A549 (cell line): ENCODE measurements around the gene TULP3. TPM values are rescaled to one million over a fixed set of nuclear protein-coding genes. Genes with fewer than 3 reads are reported as not detected.
A peak's percentile ranks its signal among the peaks of the same experiment; 100 is the strongest.

Experiments
- ATAC-seq, 2 experiments: fragments of 200-7000 bp in 1 of 2; fragments of >200 bp in 1 of 2; cut with Nextera tagmentation in 1 of 2; cut with Tn5 transposase in 1 of 2; 3 replicates each; pipeline versions ENCODE4 v1.8.0 to v1.9.1; 2018 to 2020; ENCODE audit warnings: mild to moderate bottlenecking in 1 of 2, moderate library complexity in 1 of 2
- CTCF ChIA-PET: fragments of 300-600 bp; sonication (Branson Sonifier 250); formaldehyde crosslinking; extraction: SDS; loops from one replicate; lab custom pipeline; 2021; ENCODE audit warnings: antibody characterized with exemption, inconsistent platforms; lab: Yijun Ruan, JAX
- POLR2A ChIA-PET: fragments of 350-600 bp; formaldehyde crosslinking; extraction: SDS; loops from one replicate; lab custom pipeline; 2021; ENCODE audit warnings: antibody characterized with exemption, inconsistent platforms; lab: Yijun Ruan, JAX
- DNase-seq, 2 experiments: peaks; one replicate each; pipeline versions ENCODE4 v3.0.0 to v3.0.0-alpha.2; 2011 to 2016; ENCODE audit warnings: low read depth in 1 of 2, low spot score in 1 of 2
- FAIRE-seq: peaks from 2 replicates; lab custom pipeline; 2011; peaks lifted over from hg19 to GRCh38; lab: Jason Lieb, UNC
- H3K27ac ChIP-seq, 2 experiments: fragments of >200 bp; sonication (Bioruptor Twin); formaldehyde crosslinking; 3 replicates each; pipeline ENCODE4 v1.5.1; 2016 to 2017
- H3K4me1 ChIP-seq: fragments of >200 bp; sonication (Bioruptor Twin); formaldehyde crosslinking; 3 replicates; pipeline ENCODE4 v1.6.1; 2016
- H3K4me2 ChIP-seq: fragments of >200 bp; sonication (Bioruptor Twin); formaldehyde crosslinking; 3 replicates; pipeline ENCODE4 v1.6.1; 2016
- H3K4me3 ChIP-seq: fragments of >200 bp; sonication (Bioruptor Twin); formaldehyde crosslinking; 3 replicates; pipeline ENCODE4 v1.5.1; 2016
- H3K9me3 ChIP-seq: fragments of >200 bp; sonication (Bioruptor Twin); formaldehyde crosslinking; 3 replicates; pipeline ENCODE4 v1.6.1; 2016
- BHLHE40 ChIP-seq: IDR thresholded peaks from 2 replicates; pipeline ENCODE4 v1.6.1; 2012; ENCODE audit warnings: low read depth, low read length, inconsistent platforms
- CHD2 ChIP-seq: fragments of 150-350 bp; IDR thresholded peaks from 2 replicates; pipeline ENCODE4 v1.6.1; 2014; ENCODE audit warnings: low read length; ENCODE audit not compliant: partially characterized antibody
- EHF ChIP-seq: fragments of 250-450 bp; sonication (Bioruptor Pico); IDR thresholded peaks from 2 replicates; pipeline ENCODE4 v1.5.0; 2020; ENCODE audit warnings: mild to moderate bottlenecking
- GATA3 ChIP-seq: IDR thresholded peaks from 2 replicates; pipeline ENCODE4 v1.6.1; 2012; ENCODE audit warnings: borderline replicate concordance
- HEYL ChIP-seq: fragments of 250-450 bp; sonication (Bioruptor Pico); IDR thresholded peaks from 2 replicates; pipeline ENCODE4 v1.8.0; 2021; ENCODE audit warnings: mild to moderate bottlenecking, moderate library complexity
- HOXA7 ChIP-seq: fragments of 250-450 bp; sonication (Bioruptor Pico); IDR thresholded peaks from 2 replicates; pipeline ENCODE4 v1.5.0; 2020; ENCODE audit warnings: mild to moderate bottlenecking, moderate library complexity
- HOXB13 ChIP-seq: fragments of 250-450 bp; sonication (Bioruptor Pico); IDR thresholded peaks from 2 replicates; pipeline ENCODE4 v1.5.0; 2020; ENCODE audit warnings: low read depth, mild to moderate bottlenecking, moderate library complexity
- HOXB5 ChIP-seq: fragments of 250-450 bp; sonication (Bioruptor Pico); IDR thresholded peaks from 2 replicates; pipeline ENCODE4 v1.5.0; 2020; ENCODE audit warnings: mild to moderate bottlenecking, moderate library complexity
- JUN ChIP-seq, 2 experiments: fragments of >200 bp; sonication (Bioruptor Twin); formaldehyde crosslinking; IDR thresholded peaks; 2 replicates in 1 of 2; 3 replicates in 1 of 2; pipeline ENCODE4 v1.6.1; 2016 to 2017
- JUNB ChIP-seq: fragments of >200 bp; sonication (Bioruptor Twin); formaldehyde crosslinking; IDR thresholded peaks from 2 replicates; pipeline ENCODE4 v1.6.1; 2016
- MAFK ChIP-seq: fragments of 450-650 bp; IDR thresholded peaks from 2 replicates; pipeline ENCODE4 v1.6.1; 2014; ENCODE audit not compliant: partially characterized antibody
- MAZ ChIP-seq: fragments of 150-350 bp; IDR thresholded peaks from 2 replicates; pipeline ENCODE4 v1.6.1; 2014; ENCODE audit warnings: antibody characterized with exemption, low read depth, low read length, borderline replicate concordance
- NFE2L2 ChIP-seq: fragments of 150-350 bp; conservative IDR thresholded peaks from 2 replicates; pipeline ENCODE4 v1.6.1; 2014; ENCODE audit warnings: low read length
- NPAS2 ChIP-seq: fragments of 250-450 bp; sonication (Bioruptor Pico); IDR thresholded peaks from 2 replicates; pipeline ENCODE4 v1.8.0; 2022; ENCODE audit warnings: mild to moderate bottlenecking, moderate library complexity, borderline replicate concordance
- POLR2AphosphoS2 ChIP-seq: conservative IDR thresholded peaks from 2 replicates; pipeline ENCODE4 v1.6.1; 2012; ENCODE audit warnings: low read length, improper control_type of control experiment, inconsistent platforms
- RAD21 ChIP-seq, 2 experiments: fragments of >200 bp in 1 of 2; sonication (Bioruptor Twin) in 1 of 2; formaldehyde crosslinking in 1 of 2; IDR thresholded peaks in 1 of 2; conservative IDR thresholded peaks in 1 of 2; 2 replicates in 1 of 2; 3 replicates in 1 of 2; pipeline ENCODE4 v1.6.1; 2012 to 2018; ENCODE audit warnings: inconsistent platforms in 1 of 2
- RARB ChIP-seq: fragments of 250-450 bp; sonication (Bioruptor Pico); IDR thresholded peaks from 2 replicates; pipeline ENCODE4 v1.8.0; 2021; ENCODE audit warnings: mild to moderate bottlenecking, moderate library complexity
- RCOR1 ChIP-seq: fragments of 150-350 bp; IDR thresholded peaks from 2 replicates; pipeline ENCODE4 v1.6.1; 2014; ENCODE audit warnings: antibody characterized with exemption, low read length, low read depth
- SREBF2 ChIP-seq: fragments of 450-650 bp; IDR thresholded peaks from 2 replicates; pipeline ENCODE4 v1.6.1; 2014; ENCODE audit warnings: mild to moderate bottlenecking, moderate library complexity
- TFCP2L1 ChIP-seq: fragments of 250-450 bp; sonication (Bioruptor Pico); IDR thresholded peaks from 2 replicates; pipeline ENCODE4 v1.5.0; 2021; ENCODE audit warnings: mild to moderate bottlenecking
- TP53 ChIP-seq: fragments of 250-450 bp; sonication (Bioruptor Pico); IDR thresholded peaks from 2 replicates; pipeline ENCODE4 v1.5.0; 2021; ENCODE audit warnings: mild to moderate bottlenecking, moderate library complexity
- ZFP36 ChIP-seq: fragments of 450-650 bp; IDR thresholded peaks from 2 replicates; pipeline ENCODE4 v1.6.1; 2014; ENCODE audit warnings: borderline replicate concordance; ENCODE audit not compliant: partially characterized antibody
- ZSCAN20 ChIP-seq: fragments of 250-450 bp; sonication (Bioruptor Pico); IDR thresholded peaks from 2 replicates; pipeline ENCODE4 v1.8.0; 2022; ENCODE audit warnings: mild to moderate bottlenecking, moderate library complexity
- WGBS: methylation state at CpG from one replicate; pipeline ENCODE4 v1.1.6; 2017; ENCODE audit errors: missing lambda C conversion rate; 5-methylcytosine and 5-hydroxymethylcytosine counted together
- polyA plus RNA-seq, 4 experiments: library from polyadenylated mRNA; depleted of rRNA in 3 of 4; stranded (reverse); fragments of >200 nt; fragmentation: RNase III in 1 of 4; extraction: RNeasy Plus Mini Kit Qiagen cat#74134 plus additional on column Dnase treatment in 1 of 4; gene quantifications; 2 replicates in 3 of 4; 3 replicates in 1 of 4; pipeline ENCODE4 v1.2.3, GENCODE V29; 2011 to 2017
- TF ChIP-seq, protein P1 (sequence below): IDR thresholded peaks from 2 replicates; pipeline ENCODE4 v1.6.1; 2012
- TF ChIP-seq, protein P2 (sequence below): fragments of >200 bp; sonication (Bioruptor Twin); formaldehyde crosslinking; IDR thresholded peaks from 3 replicates; pipeline ENCODE4 v1.6.1; 2016
- TF ChIP-seq, protein P3 (sequence below): fragments of >200 bp; sonication (Bioruptor Twin); formaldehyde crosslinking; IDR thresholded peaks from 2 replicates; pipeline ENCODE4 v1.6.1; 2016
- TF ChIP-seq, protein P4 (sequence below): fragments of 150-350 bp; IDR thresholded peaks from 2 replicates; pipeline ENCODE4 v1.6.1; 2014; ENCODE audit warnings: low read depth, mild to moderate bottlenecking, low read length

Gene TULP3
- polyA plus RNA-seq, 2 of the 4 experiments (the other 2 are of a cell fraction) = 19.6 to 32.9 TPM

DNA sequence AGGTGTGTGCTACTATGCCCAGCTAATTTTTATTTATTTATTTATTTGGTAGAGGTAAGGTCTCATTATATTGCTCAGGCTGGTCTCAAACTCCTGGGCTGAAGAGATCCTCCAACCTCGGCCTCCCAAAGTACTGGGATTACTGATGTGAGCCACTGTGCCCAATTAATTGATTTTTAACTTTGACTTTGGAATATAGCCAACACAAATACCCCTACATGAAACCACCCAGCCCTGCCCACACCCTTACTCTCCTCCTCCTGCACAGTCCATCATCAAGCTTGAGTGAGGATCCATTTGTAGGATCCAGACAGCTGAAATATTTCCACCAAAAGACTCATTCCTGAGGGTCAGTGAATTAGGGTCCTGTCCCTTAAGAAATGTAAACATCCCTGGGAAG is 65.2 kb downstream of the TULP3 start:
- Histone ChIP-seq H3K9me3 (no peaks in the 10 kb centered on the region), H3K4me2 (no peak overlapping the region), H3K27ac (no peak overlapping the region), H3K4me3 (no peak overlapping the region), H3K4me1 (peaks cover 18% of the 10 kb centered on the region)
- ATAC-seq (no peak), DNase-seq (no peak), FAIRE-seq (no peak)
- CTCF ChIA-PET = interaction anchor here (0.7 to 3.7 kb wide), 6 partner anchors 8 to 179 kb away, joined by 3 to 28 read pairs (median 4); no protein-coding TSS in a partner anchor
- WGBS = 86% methylated on average over 1 of the region's 1 CpG
- TF ChIP-seq TP53 (no peak), NPAS2 (CRISPR knock-in tag) (no peak), SREBF2 (no peak)
- POLR2A ChIA-PET = no interaction called here

DNA sequence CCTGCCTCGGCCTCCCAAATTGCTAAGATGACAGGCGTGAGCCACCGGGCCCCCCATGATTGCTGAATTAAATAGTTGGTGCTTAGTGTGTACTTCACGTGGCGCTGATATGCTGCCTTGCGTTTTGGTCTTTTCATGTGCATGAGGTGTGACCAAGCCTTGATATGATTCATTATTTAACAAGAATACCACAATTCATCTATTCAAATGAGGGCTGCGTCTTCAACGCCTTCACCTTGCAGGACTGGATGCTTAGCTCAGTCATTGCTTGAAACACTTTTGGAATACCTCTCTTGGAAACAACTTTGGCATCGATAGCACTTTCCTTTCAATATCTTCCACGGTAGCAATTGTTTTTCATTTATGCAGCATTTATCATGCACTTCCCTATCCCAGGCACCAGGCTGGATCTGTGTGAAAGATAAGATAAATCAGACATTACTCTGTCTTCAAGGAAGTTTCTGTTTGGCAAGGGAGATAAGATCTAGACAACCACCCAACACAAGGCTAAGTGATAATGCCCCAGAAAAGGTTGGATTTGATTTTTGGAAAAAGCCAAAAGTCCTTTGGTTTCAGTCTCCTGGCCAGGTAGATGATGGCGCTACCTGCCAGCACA is 67.2 kb downstream of the TULP3 start:
- 84% methylated on average over 11 of the region's 11 CpGs for WGBS
- H3K27ac ChIP-seq = peak overlapping the region; percentile 98 to 99
- H3K4me3 ChIP-seq = peak overlapping the region; percentile 86
- H3K4me1 ChIP-seq = peaks cover 28% of the 10 kb centered on the region
- TF ChIP-seq RARB (CRISPR knock-in tag) = no peak
- TF ChIP-seq GATA3 = peak; percentile 61; the same call in 1 of the 2 replicates
- TF ChIP-seq, all 56 proteins: peak for 1
- ChIA-PET POLR2A (interaction anchor here (1.2 to 1.3 kb wide), 2 partner anchors 8 to 13 kb away, joined by 4 to 5 read pairs; no protein-coding TSS in a partner anchor), CTCF (interaction anchor here (0.5 to 3.7 kb wide), 3 partner anchors 10 to 19 kb away, joined by 3 to 28 read pairs (median 4); no protein-coding TSS in a partner anchor)
- FAIRE-seq (no peak), ATAC-seq (peak in 1 of 2 experiments; percentile 3; a peak in 3 of 6 replicates), DNase-seq (peak in 1 of 2 experiments; percentile 34)
- no peaks in the 10 kb centered on the region for H3K9me3 ChIP-seq
- H3K4me2 ChIP-seq = peak overlapping the region; percentile 74

DNA sequence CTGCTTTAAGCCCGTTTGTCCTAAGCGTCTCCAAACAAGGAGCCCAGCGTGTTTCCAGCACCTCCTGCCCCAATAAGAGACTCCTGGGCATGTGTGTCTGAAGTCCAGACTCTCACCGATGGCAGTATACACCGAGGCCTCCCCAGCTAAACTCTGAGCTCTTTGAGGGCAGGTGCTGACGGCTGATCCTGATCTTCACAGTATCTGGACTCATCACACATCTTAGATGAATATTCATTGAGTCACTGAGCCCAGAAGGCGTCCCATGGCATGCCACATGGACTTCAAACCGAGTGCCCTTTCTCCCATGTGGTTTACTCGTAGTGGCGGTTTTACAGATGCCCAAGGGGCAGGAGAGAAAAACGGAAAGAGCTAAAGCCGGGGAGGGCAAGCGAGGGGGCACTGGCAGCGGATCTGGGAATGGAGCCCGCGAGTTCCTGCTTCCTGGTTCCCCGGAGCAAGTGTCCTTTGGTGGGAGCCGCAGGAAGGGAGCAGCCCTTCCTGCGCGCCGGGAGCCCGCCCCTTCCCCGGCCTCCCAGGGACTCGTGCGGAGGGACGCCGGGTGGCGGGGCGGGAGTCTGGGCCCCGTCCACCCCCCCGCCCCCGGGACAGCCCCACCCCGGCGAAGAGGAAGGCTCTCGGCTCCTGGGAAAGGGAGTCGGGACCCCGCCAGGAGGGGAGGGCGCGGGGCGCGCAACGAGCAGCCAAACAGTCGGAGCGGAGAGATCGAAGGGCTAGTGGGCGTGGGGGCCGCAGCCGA is 67.9 kb downstream of the TULP3 start:
- H3K4me2 ChIP-seq = peak overlapping the region; percentile 74
- peak; percentile 80 to 87 for ATAC-seq
- DNase-seq = peak; percentile 89 to 92
- WGBS = 0% methylated on average over 24 of the region's 48 CpGs
- peak overlapping the region; percentile 86 for H3K4me3 ChIP-seq
- peaks cover 28% of the 10 kb centered on the region for H3K4me1 ChIP-seq
- CTCF ChIA-PET = interaction anchor here (0.5 to 3.7 kb wide), 3 partner anchors 10 to 18 kb away, joined by 3 to 28 read pairs (median 4); no protein-coding TSS in a partner anchor
- H3K27ac ChIP-seq = peak overlapping the region; percentile 98 to 99
- no peaks in the 10 kb centered on the region for H3K9me3 ChIP-seq
- no peak for FAIRE-seq
- POLR2A ChIA-PET = interaction anchor here (1.0 to 1.3 kb wide), 3 partner anchors 9 to 68 kb away, joined by 3 to 5 read pairs (median 4); partner anchors contain the start of gene TULP3
- TF ChIP-seq, protein P1, sequence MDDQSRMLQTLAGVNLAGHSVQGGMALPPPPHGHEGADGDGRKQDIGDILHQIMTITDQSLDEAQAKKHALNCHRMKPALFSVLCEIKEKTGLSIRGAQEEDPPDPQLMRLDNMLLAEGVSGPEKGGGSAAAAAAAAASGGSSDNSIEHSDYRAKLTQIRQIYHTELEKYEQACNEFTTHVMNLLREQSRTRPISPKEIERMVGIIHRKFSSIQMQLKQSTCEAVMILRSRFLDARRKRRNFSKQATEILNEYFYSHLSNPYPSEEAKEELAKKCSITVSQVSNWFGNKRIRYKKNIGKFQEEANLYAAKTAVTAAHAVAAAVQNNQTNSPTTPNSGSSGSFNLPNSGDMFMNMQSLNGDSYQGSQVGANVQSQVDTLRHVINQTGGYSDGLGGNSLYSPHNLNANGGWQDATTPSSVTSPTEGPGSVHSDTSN = no peak
- TF ChIP-seq JUNB (no peak), RAD21 (conservative IDR thresholded peaks at IDR 0.05 in 1 of 2, IDR thresholded peaks at IDR 0.05 in 1 of 2) (no peak), ZSCAN20 (CRISPR knock-in tag) (no peak), CHD2 (no peak), JUN (IDR thresholded peaks at IDR 0.05) (peak; percentile 60 to 63; a peak in 3 of 5 replicates), MAFK (no peak), HOXB5 (CRISPR knock-in tag) (0 out of 2 replicates have a peak, but pooled peaks have one; percentile 28), BHLHE40 (no peak), HOXA7 (CRISPR knock-in tag) (no peak), ZFP36 (no peak), NFE2L2 (no peak), HEYL (no peak), GATA3 (no peak), HOXB13 (CRISPR knock-in tag) (peak; percentile 43; the same call in 1 of the 2 replicates), POLR2AphosphoS2 (no peak), RARB (CRISPR knock-in tag) (no peak; the same call in 1 of the 2 replicates), TFCP2L1 (CRISPR knock-in tag) (no peak), EHF (CRISPR knock-in tag) (peak; percentile 52; the same call in 1 of the 2 replicates), RCOR1 (no peak), MAZ (no peak)
- TF ChIP-seq, protein P2, sequence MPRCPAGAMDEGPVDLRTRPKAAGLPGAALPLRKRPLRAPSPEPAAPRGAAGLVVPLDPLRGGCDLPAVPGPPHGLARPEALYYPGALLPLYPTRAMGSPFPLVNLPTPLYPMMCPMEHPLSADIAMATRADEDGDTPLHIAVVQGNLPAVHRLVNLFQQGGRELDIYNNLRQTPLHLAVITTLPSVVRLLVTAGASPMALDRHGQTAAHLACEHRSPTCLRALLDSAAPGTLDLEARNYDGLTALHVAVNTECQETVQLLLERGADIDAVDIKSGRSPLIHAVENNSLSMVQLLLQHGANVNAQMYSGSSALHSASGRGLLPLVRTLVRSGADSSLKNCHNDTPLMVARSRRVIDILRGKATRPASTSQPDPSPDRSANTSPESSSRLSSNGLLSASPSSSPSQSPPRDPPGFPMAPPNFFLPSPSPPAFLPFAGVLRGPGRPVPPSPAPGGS = peak; percentile 68; the same call in 2 of the 3 replicates
- TF ChIP-seq, protein P3, sequence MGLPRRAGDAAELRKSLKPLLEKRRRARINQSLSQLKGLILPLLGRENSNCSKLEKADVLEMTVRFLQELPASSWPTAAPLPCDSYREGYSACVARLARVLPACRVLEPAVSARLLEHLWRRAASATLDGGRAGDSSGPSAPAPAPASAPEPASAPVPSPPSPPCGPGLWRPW = no peak
- TF ChIP-seq, protein P4, sequence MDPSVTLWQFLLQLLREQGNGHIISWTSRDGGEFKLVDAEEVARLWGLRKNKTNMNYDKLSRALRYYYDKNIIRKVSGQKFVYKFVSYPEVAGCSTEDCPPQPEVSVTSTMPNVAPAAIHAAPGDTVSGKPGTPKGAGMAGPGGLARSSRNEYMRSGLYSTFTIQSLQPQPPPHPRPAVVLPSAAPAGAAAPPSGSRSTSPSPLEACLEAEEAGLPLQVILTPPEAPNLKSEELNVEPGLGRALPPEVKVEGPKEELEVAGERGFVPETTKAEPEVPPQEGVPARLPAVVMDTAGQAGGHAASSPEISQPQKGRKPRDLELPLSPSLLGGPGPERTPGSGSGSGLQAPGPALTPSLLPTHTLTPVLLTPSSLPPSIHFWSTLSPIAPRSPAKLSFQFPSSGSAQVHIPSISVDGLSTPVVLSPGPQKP = no peak
